GM23338 (cell line): Measurements from ENCODE around the gene PJA2. TPM values are rescaled to one million over a fixed set of nuclear protein-coding genes. Genes with fewer than 3 reads are reported as not detected.

ENCODE experiments used
- ATAC-seq: fragments of 200-7000 bp; cut with Tn5 transposase; 3 replicates; pipeline ENCODE4 v1.9.1; 2020
- DNase-seq: peaks from one replicate; pipeline ENCODE4 v3.0.0-alpha.2; 2015; ENCODE audit warnings: low spot score
- H2AFZ ChIP-seq: fragments of 200-600 bp; sonication (generic); 2 replicates; pipeline ENCODE4 v1.8.0; 2016; ENCODE audit warnings: antibody characterized with exemption, mild to moderate bottlenecking, moderate library complexity
- H3F3A ChIP-seq: fragments of 200-600 bp; sonication (generic); replicated peaks from 2 replicates; pipeline ENCODE4 v1.8.0; 2017; ENCODE audit warnings: antibody characterized with exemption, mixed run types, low read depth
- H3K27ac ChIP-seq: fragments of 200-600 bp; sonication (generic); 2 replicates; pipeline ENCODE4 v1.6.1; 2016; ENCODE audit warnings: low read depth
- H3K27me3 ChIP-seq: fragments of 200-600 bp; sonication (generic); 2 replicates; pipeline ENCODE4 v1.8.0; 2016; ENCODE audit warnings: mild to moderate bottlenecking, mixed run types, moderate library complexity; ENCODE audit not compliant: insufficient read depth
- H3K36me3 ChIP-seq: fragments of 200-600 bp; sonication (generic); 2 replicates; pipeline ENCODE4 v1.8.0; 2016; ENCODE audit warnings: mild to moderate bottlenecking; ENCODE audit not compliant: insufficient read depth
- H3K4me1 ChIP-seq: fragments of 200-600 bp; sonication (generic); 2 replicates; pipeline ENCODE4 v1.8.0; 2016; ENCODE audit warnings: mild to moderate bottlenecking, moderate library complexity; ENCODE audit not compliant: insufficient read depth
- H3K4me2 ChIP-seq: fragments of 200-600 bp; sonication (generic); 2 replicates; pipeline ENCODE4 v1.7.1; 2017; ENCODE audit warnings: mixed run types
- H3K4me3 ChIP-seq: fragments of 200-600 bp; sonication (generic); 2 replicates; pipeline ENCODE4 v1.6.1; 2016; ENCODE audit warnings: mixed run types
- H3K79me2 ChIP-seq: fragments of 200-600 bp; sonication (generic); replicated peaks from 2 replicates; pipeline ENCODE4 v1.8.0; 2017; ENCODE audit warnings: mild to moderate bottlenecking; ENCODE audit not compliant: insufficient read depth
- H3K9me2 ChIP-seq: fragments of 200-600 bp; sonication (generic); 2 replicates; pipeline ENCODE4 v1.8.0; 2017; ENCODE audit not compliant: insufficient read depth
- H4K20me1 ChIP-seq: fragments of 200-600 bp; sonication (generic); replicated peaks from 2 replicates; pipeline ENCODE4 v1.8.0; 2017; ENCODE audit warnings: mild to moderate bottlenecking; ENCODE audit not compliant: insufficient read depth
- H3K27ac Mint-ChIP-seq: 2 replicates; pipeline ENCODE4 v1.8.0; 2020; ENCODE audit warnings: inconsistent platforms, mild to moderate bottlenecking, moderate library complexity, mixed read lengths
- H3K27me3 Mint-ChIP-seq: 3 replicates; pipeline ENCODE4 v1.8.0; 2022; ENCODE audit warnings: low read depth, mild to moderate bottlenecking, moderate library complexity, mixed read lengths, inconsistent platforms; ENCODE audit not compliant: insufficient read depth, poor library complexity
- H3K36me3 Mint-ChIP-seq: 3 replicates; pipeline ENCODE4 v1.8.0; 2021; ENCODE audit warnings: low read depth, mild to moderate bottlenecking, inconsistent platforms, moderate library complexity, mixed read lengths
- H3K4me1 Mint-ChIP-seq: 3 replicates; pipeline ENCODE4 v1.8.0; 2020; ENCODE audit warnings: mild to moderate bottlenecking, inconsistent platforms, mixed read lengths
- H3K4me3 Mint-ChIP-seq: 3 replicates; pipeline ENCODE4 v1.8.0; 2021; ENCODE audit warnings: moderate library complexity, mild to moderate bottlenecking, inconsistent platforms, mixed read lengths
- H3K9me3 Mint-ChIP-seq: 3 replicates; pipeline ENCODE4 v1.8.0; 2020; ENCODE audit warnings: moderate library complexity, mild to moderate bottlenecking, inconsistent platforms, mixed read lengths
- CREB1 ChIP-seq: fragments of 250-450 bp; sonication (Bioruptor Pico); IDR thresholded peaks from 2 replicates; pipeline ENCODE4 v1.5.0; 2020; ENCODE audit warnings: low read depth, mild to moderate bottlenecking, moderate library complexity
- EZH2phosphoT487 ChIP-seq: fragments of 200-600 bp; sonication (generic); IDR thresholded peaks from one replicate; pipeline ENCODE4 v1.8.1; 2018; ENCODE audit warnings: antibody characterized with exemption; ENCODE audit not compliant: unreplicated experiment
- JUNB ChIP-seq: IDR thresholded peaks from one replicate; pipeline ENCODE4 v1.6.1; 2016; ENCODE audit warnings: antibody characterized with exemption; ENCODE audit not compliant: unreplicated experiment
- NANOG ChIP-seq: IDR thresholded peaks from 2 replicates; pipeline ENCODE4 v1.6.1; 2016; ENCODE audit warnings: antibody characterized with exemption, borderline replicate concordance
- STAT1 ChIP-seq: IDR thresholded peaks from one replicate; pipeline ENCODE4 v1.6.1; 2016; ENCODE audit warnings: antibody characterized with exemption; ENCODE audit not compliant: unreplicated experiment
- ZNF114 ChIP-seq: fragments of 250-450 bp; sonication (Bioruptor Pico); IDR thresholded peaks from 2 replicates; pipeline ENCODE4 v1.5.0; 2020; ENCODE audit warnings: mild to moderate bottlenecking, moderate library complexity
- ZNF331 ChIP-seq: fragments of 250-450 bp; sonication (Bioruptor Pico); IDR thresholded peaks from 2 replicates; pipeline ENCODE4 v1.5.0; 2020; ENCODE audit warnings: low read depth, mild to moderate bottlenecking, moderate library complexity
- polyA plus RNA-seq: library from polyadenylated mRNA; unstranded; fragments of >200 nt; fragmentation: Nextera tagmentation; extraction: Ambion mirVana; gene quantifications from 2 replicates; pipeline ENCODE4 v1.2.1, GENCODE V29; 2016
- total RNA-seq: library from RNA; depleted of rRNA; stranded (reverse); fragments of >200 nt; shearing (Covaris generic); gene quantifications from 2 replicates; pipeline ENCODE4 v1.2.3, GENCODE V29; 2014
- TF ChIP-seq, protein P1 (sequence below): IDR thresholded peaks from 2 replicates; pipeline ENCODE4 v1.6.1; 2016; ENCODE audit warnings: antibody characterized with exemption
- TF ChIP-seq, protein P2 (sequence below): fragments of 250-450 bp; sonication (Bioruptor Pico); IDR thresholded peaks from 2 replicates; pipeline ENCODE4 v1.5.0; 2020; ENCODE audit warnings: mild to moderate bottlenecking, moderate library complexity
- TF ChIP-seq, protein P3 (sequence below), 2 experiments: fragments of 200-600 bp in 1 of 2; sonication (generic) in 1 of 2; conservative IDR thresholded peaks; 2 replicates each; pipeline versions ENCODE4 v1.5.1 to v1.6.1; 2016 to 2017; ENCODE audit warnings: antibody characterized with exemption in 2 of 2, low read depth in 2 of 2, mild to moderate bottlenecking in 2 of 2, moderate library complexity in 1 of 2

PJA2 gene
- total and polyA plus RNA-seq, 2 experiments from 2014 or later, result 31.5 to 65.3 TPM

- H3K4me3 ChIP-seq, result no peak overlapping the region
- H3K36me3 Mint-ChIP-seq, result peaks cover 16% of the 10 kb centered on the region
- DNase-seq, result no peak
- TF ChIP-seq STAT1 (no peak), ZNF331 (CRISPR knock-in tag) (no peak), JUNB (no peak), ZNF114 (CRISPR knock-in tag) (no peak), CREB1 (CRISPR knock-in tag) (no peak), EZH2phosphoT487 (no peak), NANOG (no peak)
- TF ChIP-seq, protein P1, sequence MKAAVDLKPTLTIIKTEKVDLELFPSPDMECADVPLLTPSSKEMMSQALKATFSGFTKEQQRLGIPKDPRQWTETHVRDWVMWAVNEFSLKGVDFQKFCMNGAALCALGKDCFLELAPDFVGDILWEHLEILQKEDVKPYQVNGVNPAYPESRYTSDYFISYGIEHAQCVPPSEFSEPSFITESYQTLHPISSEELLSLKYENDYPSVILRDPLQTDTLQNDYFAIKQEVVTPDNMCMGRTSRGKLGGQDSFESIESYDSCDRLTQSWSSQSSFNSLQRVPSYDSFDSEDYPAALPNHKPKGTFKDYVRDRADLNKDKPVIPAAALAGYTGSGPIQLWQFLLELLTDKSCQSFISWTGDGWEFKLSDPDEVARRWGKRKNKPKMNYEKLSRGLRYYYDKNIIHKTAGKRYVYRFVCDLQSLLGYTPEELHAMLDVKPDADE, result no peak
- TF ChIP-seq, protein P2, sequence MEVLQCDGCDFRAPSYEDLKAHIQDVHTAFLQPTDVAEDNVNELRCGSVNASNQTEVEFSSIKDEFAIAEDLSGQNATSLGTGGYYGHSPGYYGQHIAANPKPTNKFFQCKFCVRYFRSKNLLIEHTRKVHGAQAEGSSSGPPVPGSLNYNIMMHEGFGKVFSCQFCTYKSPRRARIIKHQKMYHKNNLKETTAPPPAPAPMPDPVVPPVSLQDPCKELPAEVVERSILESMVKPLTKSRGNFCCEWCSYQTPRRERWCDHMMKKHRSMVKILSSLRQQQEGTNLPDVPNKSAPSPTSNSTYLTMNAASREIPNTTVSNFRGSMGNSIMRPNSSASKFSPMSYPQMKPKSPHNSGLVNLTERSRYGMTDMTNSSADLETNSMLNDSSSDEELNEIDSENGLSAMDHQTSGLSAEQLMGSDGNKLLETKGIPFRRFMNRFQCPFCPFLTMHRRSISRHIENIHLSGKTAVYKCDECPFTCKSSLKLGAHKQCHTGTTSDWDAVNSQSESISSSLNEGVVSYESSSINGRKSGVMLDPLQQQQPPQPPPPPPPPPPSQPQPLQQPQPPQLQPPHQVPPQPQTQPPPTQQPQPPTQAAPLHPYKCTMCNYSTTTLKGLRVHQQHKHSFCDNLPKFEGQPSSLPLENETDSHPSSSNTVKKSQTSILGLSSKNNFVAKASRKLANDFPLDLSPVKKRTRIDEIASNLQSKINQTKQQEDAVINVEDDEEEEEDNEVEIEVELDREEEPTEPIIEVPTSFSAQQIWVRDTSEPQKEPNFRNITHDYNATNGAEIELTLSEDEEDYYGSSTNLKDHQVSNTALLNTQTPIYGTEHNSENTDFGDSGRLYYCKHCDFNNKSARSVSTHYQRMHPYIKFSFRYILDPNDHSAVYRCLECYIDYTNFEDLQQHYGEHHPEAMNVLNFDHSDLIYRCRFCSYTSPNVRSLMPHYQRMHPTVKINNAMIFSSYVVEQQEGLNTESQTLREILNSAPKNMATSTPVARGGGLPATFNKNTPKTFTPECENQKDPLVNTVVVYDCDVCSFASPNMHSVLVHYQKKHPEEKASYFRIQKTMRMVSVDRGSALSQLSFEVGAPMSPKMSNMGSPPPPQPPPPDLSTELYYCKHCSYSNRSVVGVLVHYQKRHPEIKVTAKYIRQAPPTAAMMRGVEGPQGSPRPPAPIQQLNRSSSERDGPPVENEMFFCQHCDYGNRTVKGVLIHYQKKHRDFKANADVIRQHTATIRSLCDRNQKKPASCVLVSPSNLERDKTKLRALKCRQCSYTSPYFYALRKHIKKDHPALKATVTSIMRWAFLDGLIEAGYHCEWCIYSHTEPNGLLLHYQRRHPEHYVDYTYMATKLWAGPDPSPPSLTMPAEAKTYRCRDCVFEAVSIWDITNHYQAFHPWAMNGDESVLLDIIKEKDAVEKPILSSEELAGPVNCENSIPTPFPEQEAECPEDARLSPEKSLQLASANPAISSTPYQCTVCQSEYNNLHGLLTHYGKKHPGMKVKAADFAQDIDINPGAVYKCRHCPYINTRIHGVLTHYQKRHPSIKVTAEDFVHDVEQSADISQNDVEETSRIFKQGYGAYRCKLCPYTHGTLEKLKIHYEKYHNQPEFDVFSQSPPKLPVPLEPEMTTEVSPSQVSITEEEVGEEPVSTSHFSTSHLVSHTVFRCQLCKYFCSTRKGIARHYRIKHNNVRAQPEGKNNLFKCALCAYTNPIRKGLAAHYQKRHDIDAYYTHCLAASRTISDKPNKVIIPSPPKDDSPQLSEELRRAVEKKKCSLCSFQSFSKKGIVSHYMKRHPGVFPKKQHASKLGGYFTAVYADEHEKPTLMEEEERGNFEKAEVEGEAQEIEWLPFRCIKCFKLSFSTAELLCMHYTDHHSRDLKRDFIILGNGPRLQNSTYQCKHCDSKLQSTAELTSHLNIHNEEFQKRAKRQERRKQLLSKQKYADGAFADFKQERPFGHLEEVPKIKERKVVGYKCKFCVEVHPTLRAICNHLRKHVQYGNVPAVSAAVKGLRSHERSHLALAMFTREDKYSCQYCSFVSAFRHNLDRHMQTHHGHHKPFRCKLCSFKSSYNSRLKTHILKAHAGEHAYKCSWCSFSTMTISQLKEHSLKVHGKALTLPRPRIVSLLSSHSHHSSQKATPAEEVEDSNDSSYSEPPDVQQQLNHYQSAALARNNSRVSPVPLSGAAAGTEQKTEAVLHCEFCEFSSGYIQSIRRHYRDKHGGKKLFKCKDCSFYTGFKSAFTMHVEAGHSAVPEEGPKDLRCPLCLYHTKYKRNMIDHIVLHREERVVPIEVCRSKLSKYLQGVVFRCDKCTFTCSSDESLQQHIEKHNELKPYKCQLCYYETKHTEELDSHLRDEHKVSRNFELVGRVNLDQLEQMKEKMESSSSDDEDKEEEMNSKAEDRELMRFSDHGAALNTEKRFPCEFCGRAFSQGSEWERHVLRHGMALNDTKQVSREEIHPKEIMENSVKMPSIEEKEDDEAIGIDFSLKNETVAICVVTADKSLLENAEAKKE (CRISPR knock-in tag), result no peak
- TF ChIP-seq, protein P3, sequence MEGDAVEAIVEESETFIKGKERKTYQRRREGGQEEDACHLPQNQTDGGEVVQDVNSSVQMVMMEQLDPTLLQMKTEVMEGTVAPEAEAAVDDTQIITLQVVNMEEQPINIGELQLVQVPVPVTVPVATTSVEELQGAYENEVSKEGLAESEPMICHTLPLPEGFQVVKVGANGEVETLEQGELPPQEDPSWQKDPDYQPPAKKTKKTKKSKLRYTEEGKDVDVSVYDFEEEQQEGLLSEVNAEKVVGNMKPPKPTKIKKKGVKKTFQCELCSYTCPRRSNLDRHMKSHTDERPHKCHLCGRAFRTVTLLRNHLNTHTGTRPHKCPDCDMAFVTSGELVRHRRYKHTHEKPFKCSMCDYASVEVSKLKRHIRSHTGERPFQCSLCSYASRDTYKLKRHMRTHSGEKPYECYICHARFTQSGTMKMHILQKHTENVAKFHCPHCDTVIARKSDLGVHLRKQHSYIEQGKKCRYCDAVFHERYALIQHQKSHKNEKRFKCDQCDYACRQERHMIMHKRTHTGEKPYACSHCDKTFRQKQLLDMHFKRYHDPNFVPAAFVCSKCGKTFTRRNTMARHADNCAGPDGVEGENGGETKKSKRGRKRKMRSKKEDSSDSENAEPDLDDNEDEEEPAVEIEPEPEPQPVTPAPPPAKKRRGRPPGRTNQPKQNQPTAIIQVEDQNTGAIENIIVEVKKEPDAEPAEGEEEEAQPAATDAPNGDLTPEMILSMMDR (conservative IDR thresholded peaks at IDR 0.05; ENCODE audit: low read depth in 2 of 2), result no peak
- H2AFZ ChIP-seq, result no peak overlapping the region
- H3K4me3 Mint-ChIP-seq, result no peak overlapping the region
- ATAC-seq, result no peak
- no peaks in the 10 kb centered on the region for H3K4me1 ChIP-seq
- H3K79me2 ChIP-seq, result peaks cover 8% of the 10 kb centered on the region; the same call in 1 of the 2 replicates
- H3K4me2 ChIP-seq, result no peak overlapping the region
- no peak overlapping the region for H3K27ac ChIP-seq
- no peaks in the 10 kb centered on the region for H3K27me3 Mint-ChIP-seq
- no peaks in the 10 kb centered on the region; the same call in 1 of the 2 replicates for H3K36me3 ChIP-seq
- no peak overlapping the region for H3K27ac Mint-ChIP-seq
- H4K20me1 ChIP-seq, result no peaks in the 10 kb centered on the region; the same call in 1 of the 2 replicates
- H3K4me1 Mint-ChIP-seq, result no peaks in the 10 kb centered on the region
- H3K27me3 ChIP-seq, result no peaks in the 10 kb centered on the region
- H3F3A ChIP-seq, result no peaks in the 10 kb centered on the region
- no peaks in the 10 kb centered on the region for H3K9me2 ChIP-seq
- H3K9me3 Mint-ChIP-seq, result no peaks in the 10 kb centered on the region
These were observed 31.7 kb downstream of the PJA2 start for GRCh38 chr5:109378095-109378494.
